Panc1 (cell line): ENCODE data around the gene DCAF4. TPM values are rescaled to one million over a fixed set of nuclear protein-coding genes. Genes with fewer than 3 reads are reported as not detected.
A peak's percentile ranks its signal among the peaks of the same experiment; 100 is the strongest.

Experiments
- ATAC-seq: fragments of 200-7000 bp; cut with Tn5 transposase; 2 replicates; pipeline ENCODE4 v1.9.1; 2020; ENCODE audit warnings: mild to moderate bottlenecking, moderate library complexity
- BruUV-seq: library from RNA; stranded (reverse); fragments of 400-500 nt; replicated peaks from 2 replicates; lab custom pipeline; 2021; lab: Mats Ljungman, UMichigan
- CTCF ChIA-PET: fragments of 300-600 bp; sonication (Branson Sonifier 250); formaldehyde crosslinking; loops from one replicate; lab custom pipeline; 2022; ENCODE audit warnings: antibody characterized with exemption; lab: Charles Lee
- POLR2A ChIA-PET: fragments of 300-600 bp; sonication (Branson Sonifier 250); formaldehyde crosslinking; loops from one replicate; lab custom pipeline; 2022; ENCODE audit warnings: antibody characterized with exemption; lab: Charles Lee
- DNase-seq: peaks from one replicate; pipeline ENCODE4 v3.0.0-alpha.2; 2010; ENCODE audit warnings: low read depth, low spot score
- H3K27ac ChIP-seq: 2 replicates; pipeline ENCODE4 v1.5.1; 2011; ENCODE audit warnings: mild to moderate bottlenecking, low read length, inconsistent platforms
- H3K27me3 ChIP-seq: fragments of 200-500 bp; sonication (Bioruptor generic); 2 replicates; pipeline ENCODE4 v1.6.0; 2014; ENCODE audit warnings: low read length, inconsistent platforms; ENCODE audit not compliant: control insufficient read depth, insufficient read depth
- H3K36me3 ChIP-seq: fragments of 200-500 bp; sonication (Bioruptor generic); 2 replicates; pipeline ENCODE4 v1.5.1; 2014; ENCODE audit warnings: inconsistent platforms, mild to moderate bottlenecking, low read length, moderate library complexity; ENCODE audit not compliant: control insufficient read depth, insufficient read depth
- H3K4me1 ChIP-seq: 2 replicates; pipeline ENCODE4 v1.5.1; 2011; ENCODE audit warnings: inconsistent platforms, mild to moderate bottlenecking, low read length, moderate library complexity; ENCODE audit not compliant: control insufficient read depth, insufficient read depth
- H3K4me3 ChIP-seq, 2 experiments: 2 replicates each; pipeline ENCODE4 v1.5.1; 2011 to 2012; ENCODE audit warnings: low read depth in 2 of 2, low read length in 2 of 2, mild to moderate bottlenecking in 2 of 2, inconsistent platforms in 1 of 2, moderate library complexity in 1 of 2
- H3K9me3 ChIP-seq: fragments of 200-500 bp; sonication (Bioruptor generic); 2 replicates; pipeline ENCODE4 v1.5.1; 2014; ENCODE audit warnings: low read depth, mild to moderate bottlenecking, inconsistent platforms, low read length, moderate library complexity; ENCODE audit not compliant: control insufficient read depth, insufficient read depth
- POLR2AphosphoS5 ChIP-seq: IDR thresholded peaks from 2 replicates; pipeline ENCODE4 v1.6.1; 2012; ENCODE audit warnings: mild to moderate bottlenecking, low read depth, low read length, moderate library complexity
- SIN3A ChIP-seq: IDR thresholded peaks from 2 replicates; pipeline ENCODE4 v1.6.1; 2012; ENCODE audit warnings: low read depth, mild to moderate bottlenecking, low read length, moderate library complexity, borderline replicate concordance; ENCODE audit not compliant: insufficient read depth
- TCF7L2 ChIP-seq: IDR thresholded peaks from 2 replicates; pipeline ENCODE4 v1.6.1; 2011; ENCODE audit warnings: mild to moderate bottlenecking, low read depth, low read length, inconsistent platforms
- in situ Hi-C: cut with HindIII; loops from 2 replicates; pipeline ENCODE4 v1.10.0; 2016; ENCODE audit warnings: low sequenced_read_pairs, low pct_unique_long_range_greater_than_20kb
- intact Hi-C: fragments of 100-400 bp; cut with micrococcal nuclease; formaldehyde crosslinking; loops from one replicate; pipeline ENCODE4 v1.10.0; 2022; ENCODE audit not compliant: unreplicated experiment
- total RNA-seq: library from RNA; stranded (reverse); gene quantifications from one replicate; pipeline ENCODE4 v1.2.1, GENCODE V29; 2021; ENCODE audit not compliant: unreplicated experiment
- TF ChIP-seq, protein P1 (sequence below): fragments of 450-650 bp; IDR thresholded peaks from 2 replicates; pipeline ENCODE4 v1.5.1; 2017; ENCODE audit warnings: mild to moderate bottlenecking
- TF ChIP-seq, protein P2 (sequence below), 2 experiments: IDR thresholded peaks; 2 replicates each; pipeline ENCODE4 v1.6.1; 2011 to 2012; ENCODE audit warnings: low read depth in 2 of 2, control low read depth in 1 of 2, low read length in 1 of 2, mild to moderate bottlenecking in 1 of 2, moderate library complexity in 1 of 2; ENCODE audit not compliant: insufficient read depth in 1 of 2

Gene DCAF4
- total RNA-seq, 1 experiment from 2014 or later = 18.2 TPM

GRCh38 chr14:72947366-72948160, 21.3 kb downstream of the DCAF4 start:
- TF ChIP-seq, protein P1, sequence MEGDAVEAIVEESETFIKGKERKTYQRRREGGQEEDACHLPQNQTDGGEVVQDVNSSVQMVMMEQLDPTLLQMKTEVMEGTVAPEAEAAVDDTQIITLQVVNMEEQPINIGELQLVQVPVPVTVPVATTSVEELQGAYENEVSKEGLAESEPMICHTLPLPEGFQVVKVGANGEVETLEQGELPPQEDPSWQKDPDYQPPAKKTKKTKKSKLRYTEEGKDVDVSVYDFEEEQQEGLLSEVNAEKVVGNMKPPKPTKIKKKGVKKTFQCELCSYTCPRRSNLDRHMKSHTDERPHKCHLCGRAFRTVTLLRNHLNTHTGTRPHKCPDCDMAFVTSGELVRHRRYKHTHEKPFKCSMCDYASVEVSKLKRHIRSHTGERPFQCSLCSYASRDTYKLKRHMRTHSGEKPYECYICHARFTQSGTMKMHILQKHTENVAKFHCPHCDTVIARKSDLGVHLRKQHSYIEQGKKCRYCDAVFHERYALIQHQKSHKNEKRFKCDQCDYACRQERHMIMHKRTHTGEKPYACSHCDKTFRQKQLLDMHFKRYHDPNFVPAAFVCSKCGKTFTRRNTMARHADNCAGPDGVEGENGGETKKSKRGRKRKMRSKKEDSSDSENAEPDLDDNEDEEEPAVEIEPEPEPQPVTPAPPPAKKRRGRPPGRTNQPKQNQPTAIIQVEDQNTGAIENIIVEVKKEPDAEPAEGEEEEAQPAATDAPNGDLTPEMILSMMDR = no peak
- TF ChIP-seq, protein P2, sequence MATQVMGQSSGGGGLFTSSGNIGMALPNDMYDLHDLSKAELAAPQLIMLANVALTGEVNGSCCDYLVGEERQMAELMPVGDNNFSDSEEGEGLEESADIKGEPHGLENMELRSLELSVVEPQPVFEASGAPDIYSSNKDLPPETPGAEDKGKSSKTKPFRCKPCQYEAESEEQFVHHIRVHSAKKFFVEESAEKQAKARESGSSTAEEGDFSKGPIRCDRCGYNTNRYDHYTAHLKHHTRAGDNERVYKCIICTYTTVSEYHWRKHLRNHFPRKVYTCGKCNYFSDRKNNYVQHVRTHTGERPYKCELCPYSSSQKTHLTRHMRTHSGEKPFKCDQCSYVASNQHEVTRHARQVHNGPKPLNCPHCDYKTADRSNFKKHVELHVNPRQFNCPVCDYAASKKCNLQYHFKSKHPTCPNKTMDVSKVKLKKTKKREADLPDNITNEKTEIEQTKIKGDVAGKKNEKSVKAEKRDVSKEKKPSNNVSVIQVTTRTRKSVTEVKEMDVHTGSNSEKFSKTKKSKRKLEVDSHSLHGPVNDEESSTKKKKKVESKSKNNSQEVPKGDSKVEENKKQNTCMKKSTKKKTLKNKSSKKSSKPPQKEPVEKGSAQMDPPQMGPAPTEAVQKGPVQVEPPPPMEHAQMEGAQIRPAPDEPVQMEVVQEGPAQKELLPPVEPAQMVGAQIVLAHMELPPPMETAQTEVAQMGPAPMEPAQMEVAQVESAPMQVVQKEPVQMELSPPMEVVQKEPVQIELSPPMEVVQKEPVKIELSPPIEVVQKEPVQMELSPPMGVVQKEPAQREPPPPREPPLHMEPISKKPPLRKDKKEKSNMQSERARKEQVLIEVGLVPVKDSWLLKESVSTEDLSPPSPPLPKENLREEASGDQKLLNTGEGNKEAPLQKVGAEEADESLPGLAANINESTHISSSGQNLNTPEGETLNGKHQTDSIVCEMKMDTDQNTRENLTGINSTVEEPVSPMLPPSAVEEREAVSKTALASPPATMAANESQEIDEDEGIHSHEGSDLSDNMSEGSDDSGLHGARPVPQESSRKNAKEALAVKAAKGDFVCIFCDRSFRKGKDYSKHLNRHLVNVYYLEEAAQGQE (IDR thresholded peaks at IDR 0.05; ENCODE audit: insufficient read depth in 1 of 2, low read depth in 2 of 2, low read length in 1 of 2) = no peak
- no peak for TF ChIP-seq TCF7L2
- no peak for TF ChIP-seq SIN3A
- TF ChIP-seq POLR2AphosphoS5 = no peak
- no peaks in the 10 kb centered on the region for H3K27me3 ChIP-seq
- ATAC-seq (no peak), DNase-seq (no peak)
- H3K4me1 ChIP-seq = no peaks in the 10 kb centered on the region
- H3K36me3 ChIP-seq = no peaks in the 10 kb centered on the region
- in situ Hi-C loops (no loop called here), intact Hi-C loops (loop anchor here (2.0 kb wide), 1 partner anchor 431 kb away; no protein-coding TSS in a partner anchor)
- CTCF ChIA-PET = interaction anchor here (1.8 kb wide), 1 partner anchor 434 kb away, joined by 12 read pairs; no protein-coding TSS in a partner anchor
- H3K9me3 ChIP-seq = no peaks in the 10 kb centered on the region
- no TSS peak for BruUV-seq
- POLR2A ChIA-PET = no interaction called here
- H3K27ac ChIP-seq = no peak overlapping the region
- no peak overlapping the region for H3K4me3 ChIP-seq

GRCh38 chr14:72948481-72949138, 22.3 kb downstream of the DCAF4 start:
- Histone ChIP-seq H3K27me3 (no peaks in the 10 kb centered on the region), H3K27ac (no peak overlapping the region), H3K9me3 (no peaks in the 10 kb centered on the region), H3K4me3 (no peak overlapping the region), H3K4me1 (no peaks in the 10 kb centered on the region), H3K36me3 (no peaks in the 10 kb centered on the region)
- no TSS peak for BruUV-seq
- in situ Hi-C loops (no loop called here), intact Hi-C loops (loop anchor here (2.0 kb wide), 1 partner anchor 432 kb away; no protein-coding TSS in a partner anchor)
- ATAC-seq = peak; percentile 74
- ChIA-PET CTCF (interaction anchor here (0.5 to 1.8 kb wide), 5 partner anchors 327 to 1983 kb away, joined by 3 to 12 read pairs (median 6); no protein-coding TSS in a partner anchor), POLR2A (no interaction called here)
- TF ChIP-seq, protein P1 = peak; percentile 89
- no peak for TF ChIP-seq TCF7L2
- DNase-seq = peak; percentile 35
